ENCODE results near the gene PAPLN.

PAPLN gene

DNA sequence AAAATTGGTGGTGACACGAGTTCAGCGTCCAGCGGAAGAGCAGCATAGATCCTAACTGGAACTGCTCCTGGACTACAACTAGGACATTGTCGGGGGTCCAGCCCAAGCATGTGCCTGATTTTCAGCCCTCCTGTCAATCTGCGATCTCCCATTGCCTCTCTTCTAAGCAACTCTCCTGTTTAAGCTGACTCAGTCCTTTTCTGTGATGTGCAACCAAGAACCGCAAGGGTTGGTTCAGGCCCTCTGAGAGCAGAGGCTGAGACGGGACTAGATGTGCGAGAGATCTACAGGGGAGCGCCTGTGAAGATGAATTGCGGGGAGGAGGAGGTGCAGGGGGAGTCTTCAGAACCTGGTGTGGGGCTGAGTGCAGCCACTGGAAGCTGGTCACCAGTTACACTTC, 3.7 kb upstream of the PAPLN start:
- no peak overlapping the region for H3K4me3 ChIP-seq (ENCODE audit: low read depth, low read length)
- H3K36me3 ChIP-seq (ENCODE audit: control insufficient read depth, insufficient read depth, low read length), result no peaks in the 10 kb centered on the region
- no peaks in the 10 kb centered on the region for H3K9me3 ChIP-seq (ENCODE audit: control insufficient read depth, low read length)
- TF ChIP-seq, protein P1, sequence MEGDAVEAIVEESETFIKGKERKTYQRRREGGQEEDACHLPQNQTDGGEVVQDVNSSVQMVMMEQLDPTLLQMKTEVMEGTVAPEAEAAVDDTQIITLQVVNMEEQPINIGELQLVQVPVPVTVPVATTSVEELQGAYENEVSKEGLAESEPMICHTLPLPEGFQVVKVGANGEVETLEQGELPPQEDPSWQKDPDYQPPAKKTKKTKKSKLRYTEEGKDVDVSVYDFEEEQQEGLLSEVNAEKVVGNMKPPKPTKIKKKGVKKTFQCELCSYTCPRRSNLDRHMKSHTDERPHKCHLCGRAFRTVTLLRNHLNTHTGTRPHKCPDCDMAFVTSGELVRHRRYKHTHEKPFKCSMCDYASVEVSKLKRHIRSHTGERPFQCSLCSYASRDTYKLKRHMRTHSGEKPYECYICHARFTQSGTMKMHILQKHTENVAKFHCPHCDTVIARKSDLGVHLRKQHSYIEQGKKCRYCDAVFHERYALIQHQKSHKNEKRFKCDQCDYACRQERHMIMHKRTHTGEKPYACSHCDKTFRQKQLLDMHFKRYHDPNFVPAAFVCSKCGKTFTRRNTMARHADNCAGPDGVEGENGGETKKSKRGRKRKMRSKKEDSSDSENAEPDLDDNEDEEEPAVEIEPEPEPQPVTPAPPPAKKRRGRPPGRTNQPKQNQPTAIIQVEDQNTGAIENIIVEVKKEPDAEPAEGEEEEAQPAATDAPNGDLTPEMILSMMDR (IDR thresholded peaks at IDR 0.05), result no peak
- H3K79me2 ChIP-seq, result no peaks in the 10 kb centered on the region
- no peak overlapping the region for H3K4me2 ChIP-seq (ENCODE audit: low read length)
- no peaks in the 10 kb centered on the region for H3K27me3 ChIP-seq (ENCODE audit: control insufficient read depth, insufficient read depth, low read length)
- H3K9ac ChIP-seq, result no peak overlapping the region
- no peak overlapping the region for H2AFZ ChIP-seq
- no peaks in the 10 kb centered on the region for H3K4me1 ChIP-seq
- no peak overlapping the region for H3K27ac ChIP-seq

DNA sequence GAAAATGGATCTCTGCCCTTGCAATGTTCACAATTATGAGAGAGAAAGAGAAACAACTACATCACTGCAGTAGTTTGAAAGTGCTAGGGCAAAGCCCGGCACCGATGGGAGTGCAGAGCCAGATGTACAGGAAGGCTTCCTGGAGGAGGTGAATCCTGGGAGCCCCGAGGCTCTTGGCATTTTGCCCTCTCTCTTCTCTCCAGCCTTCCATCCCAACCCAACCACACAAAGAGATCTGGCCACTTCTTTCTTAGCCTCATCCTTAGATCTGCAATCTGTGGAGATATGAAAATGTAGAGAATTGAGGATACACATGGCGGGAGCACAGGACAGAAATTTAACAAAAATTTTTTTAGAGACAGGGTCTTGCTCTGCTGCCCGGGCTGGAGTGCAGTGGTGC, 3.3 kb upstream of the PAPLN start:
- TF ChIP-seq, protein P1 (IDR thresholded peaks at IDR 0.05), result no peak
- Histone ChIP-seq H3K27me3 (ENCODE audit: control insufficient read depth, insufficient read depth, low read length) (no peaks in the 10 kb centered on the region), H3K27ac (no peak overlapping the region), H3K79me2 (no peaks in the 10 kb centered on the region), H3K9ac (no peak overlapping the region), H3K4me1 (no peaks in the 10 kb centered on the region), H3K9me3 (ENCODE audit: control insufficient read depth, low read length) (no peaks in the 10 kb centered on the region), H3K4me3 (ENCODE audit: low read depth, low read length) (no peak overlapping the region), H3K36me3 (ENCODE audit: control insufficient read depth, insufficient read depth, low read length) (no peaks in the 10 kb centered on the region), H2AFZ (no peak overlapping the region), H3K4me2 (ENCODE audit: low read length) (no peak overlapping the region)

DNA sequence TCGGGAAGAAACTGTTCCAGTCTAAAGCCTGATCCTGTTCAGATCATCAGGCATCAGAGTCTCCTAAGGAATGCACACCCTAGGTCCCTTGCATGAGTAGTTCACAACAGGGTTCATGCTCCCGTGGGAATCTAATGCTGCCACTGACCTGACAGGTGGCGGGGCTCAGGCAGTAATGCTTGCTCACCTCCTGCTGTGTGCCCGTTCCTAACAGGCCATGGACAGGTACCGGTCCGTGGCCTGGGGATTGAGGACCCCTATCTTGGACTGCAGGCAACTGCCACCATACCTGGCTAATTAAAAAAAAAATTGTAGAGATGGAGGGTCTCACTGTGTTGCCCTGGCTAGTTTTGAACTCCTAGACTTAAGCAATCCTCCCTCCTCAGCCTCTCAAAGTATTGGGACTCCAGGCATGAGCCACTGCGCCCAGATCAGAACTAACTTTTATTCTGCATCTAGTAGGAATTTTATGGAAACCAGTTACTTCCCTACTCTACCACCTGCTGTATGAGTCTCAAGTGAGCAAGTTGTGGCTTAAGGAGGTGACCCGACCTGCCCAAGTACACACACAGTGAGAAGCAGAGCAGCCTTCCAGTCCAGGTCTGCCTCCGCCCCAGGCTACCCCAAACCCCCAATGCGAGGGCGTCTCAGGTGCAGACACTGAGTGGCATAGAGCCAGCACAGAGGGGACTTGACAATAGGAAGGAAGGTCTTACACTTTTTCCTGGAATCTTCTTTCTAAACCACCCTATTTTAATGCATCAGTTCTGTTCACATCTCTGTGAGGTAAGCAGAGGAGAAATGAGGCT, 2.5 kb upstream of the PAPLN start:
- H3K79me2 ChIP-seq, result no peaks in the 10 kb centered on the region
- H3K36me3 ChIP-seq (ENCODE audit: control insufficient read depth, insufficient read depth, low read length), result no peaks in the 10 kb centered on the region
- no peaks in the 10 kb centered on the region for H3K9me3 ChIP-seq (ENCODE audit: control insufficient read depth, low read length)
- no peak overlapping the region for H3K27ac ChIP-seq
- H3K9ac ChIP-seq, result no peak overlapping the region
- no peak overlapping the region for H3K4me3 ChIP-seq (ENCODE audit: low read depth, low read length)
- no peak overlapping the region for H2AFZ ChIP-seq
- no peaks in the 10 kb centered on the region for H3K4me1 ChIP-seq
- H3K27me3 ChIP-seq (ENCODE audit: control insufficient read depth, insufficient read depth, low read length), result no peaks in the 10 kb centered on the region
- H3K4me2 ChIP-seq (ENCODE audit: low read length), result no peak overlapping the region
- TF ChIP-seq, protein P1 (IDR thresholded peaks at IDR 0.05), result no peak

DNA sequence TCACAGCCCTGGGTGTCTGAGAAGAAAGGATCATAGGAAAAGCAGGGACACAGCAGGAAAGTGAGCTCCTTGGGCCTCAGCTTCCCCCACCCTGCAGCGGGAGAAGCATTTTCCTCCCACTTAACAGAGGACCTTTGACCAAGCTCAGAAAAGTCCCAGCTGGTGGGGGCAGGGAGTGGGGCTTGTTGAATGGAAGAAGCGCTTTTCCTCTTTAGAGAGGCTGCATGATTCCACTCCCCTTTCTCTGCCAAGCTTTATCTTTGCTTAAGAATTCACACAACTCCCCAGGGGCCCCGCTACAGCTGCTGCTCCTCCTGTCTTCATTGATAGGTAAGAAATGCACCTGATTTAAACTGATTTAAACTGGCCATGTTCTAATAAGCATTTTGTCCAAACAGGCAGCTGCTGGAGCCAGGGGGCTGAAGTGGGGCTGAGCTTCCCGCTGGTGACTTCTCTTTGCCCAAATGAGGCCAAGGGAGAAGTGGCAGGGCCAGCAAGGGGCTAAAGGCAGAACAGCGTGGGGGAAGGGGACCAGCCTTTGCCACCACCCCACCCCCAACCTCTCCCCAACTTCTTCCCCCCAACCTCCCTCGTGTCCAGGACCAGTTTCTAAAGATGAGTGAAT, 1.7 kb upstream of the PAPLN start:
- H3K4me1 ChIP-seq, result no peaks in the 10 kb centered on the region
- H3K36me3 ChIP-seq (ENCODE audit: control insufficient read depth, insufficient read depth, low read length), result no peaks in the 10 kb centered on the region
- no peak overlapping the region for H2AFZ ChIP-seq
- H3K27ac ChIP-seq, result no peak overlapping the region
- H3K27me3 ChIP-seq (ENCODE audit: control insufficient read depth, insufficient read depth, low read length), result no peaks in the 10 kb centered on the region
- no peak overlapping the region for H3K4me3 ChIP-seq (ENCODE audit: low read depth, low read length)
- no peaks in the 10 kb centered on the region for H3K9me3 ChIP-seq (ENCODE audit: control insufficient read depth, low read length)
- H3K4me2 ChIP-seq (ENCODE audit: low read length), result no peak overlapping the region
- no peaks in the 10 kb centered on the region for H3K79me2 ChIP-seq
- TF ChIP-seq, protein P1 (IDR thresholded peaks at IDR 0.05), result no peak
- no peak overlapping the region for H3K9ac ChIP-seq
